ENCODE results near the gene ITPR1.

DNA sequence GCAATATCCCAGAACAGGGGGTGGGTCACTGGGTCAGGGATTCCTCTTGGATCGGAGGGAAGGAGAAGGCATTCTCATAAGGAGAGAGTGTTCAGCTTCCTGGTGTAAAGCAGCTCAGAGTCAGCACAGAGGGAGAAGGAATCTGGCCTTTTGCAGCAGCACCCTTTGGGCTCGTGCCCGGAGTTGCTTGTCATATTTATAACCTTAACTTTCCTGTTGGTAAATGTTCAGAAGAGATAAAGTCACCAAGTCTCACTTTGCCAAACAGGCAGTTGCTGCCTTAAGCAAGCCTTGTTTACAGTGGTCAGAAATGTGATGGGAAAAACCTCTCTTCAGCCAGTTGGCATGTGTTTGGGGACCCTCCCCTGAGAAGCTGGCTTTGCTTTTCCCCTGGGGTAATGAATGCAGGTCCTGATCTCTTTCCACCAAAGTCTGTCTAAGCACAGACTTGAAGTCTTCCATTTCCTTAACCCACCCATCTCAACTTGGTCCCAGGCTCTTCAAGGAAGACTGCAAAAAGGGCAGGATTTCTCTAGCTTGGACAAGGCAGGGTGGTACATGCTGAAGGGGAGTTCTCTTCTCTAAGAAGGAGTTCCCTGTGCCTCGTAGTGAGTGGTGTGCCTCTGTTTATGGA lies 279.1 kb downstream of the ITPR1 start:
- TF ChIP-seq CTCF (IDR thresholded peaks at IDR 0.05) (no peak), POLR2AphosphoS5 (IDR thresholded peaks at IDR 0.05; ENCODE audit: low read depth, low read length) (no peak)

Data from Panc1 (cell line).